ENCODE data around the gene PLXDC1. TPM values are rescaled to one million over a fixed set of nuclear protein-coding genes. Genes with fewer than 3 reads are reported as not detected.
"Not testable (repeated sequence)": the region's sequence is repeated elsewhere in the genome, so short reads cannot be mapped to it uniquely, and the experiment has no call there.

The PLXDC1 gene
- total RNA-seq, 1 donor from 2014 or later = 0.98 TPM

DNA sequence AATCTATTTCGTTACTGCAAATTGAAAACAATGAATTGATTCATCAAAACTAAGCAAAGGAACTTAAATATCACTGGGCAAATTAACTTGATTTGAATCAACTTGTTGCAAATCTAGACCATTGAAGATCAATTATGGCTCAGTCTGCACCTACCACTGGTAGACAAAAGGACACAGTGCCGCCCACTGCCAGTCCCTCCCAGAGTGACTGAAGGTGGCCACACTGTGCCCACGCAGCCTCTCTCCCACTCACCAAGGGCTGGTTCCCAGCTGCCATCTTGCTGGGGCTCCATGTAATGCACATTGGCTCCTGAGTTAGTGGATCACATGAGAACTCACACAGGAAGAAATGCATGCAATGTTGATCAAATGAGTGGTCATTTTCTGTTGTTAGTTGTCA, 78.1 kb downstream of the PLXDC1 start:
- intact Hi-C loops (cut with micrococcal nuclease) = no loop called here

DNA sequence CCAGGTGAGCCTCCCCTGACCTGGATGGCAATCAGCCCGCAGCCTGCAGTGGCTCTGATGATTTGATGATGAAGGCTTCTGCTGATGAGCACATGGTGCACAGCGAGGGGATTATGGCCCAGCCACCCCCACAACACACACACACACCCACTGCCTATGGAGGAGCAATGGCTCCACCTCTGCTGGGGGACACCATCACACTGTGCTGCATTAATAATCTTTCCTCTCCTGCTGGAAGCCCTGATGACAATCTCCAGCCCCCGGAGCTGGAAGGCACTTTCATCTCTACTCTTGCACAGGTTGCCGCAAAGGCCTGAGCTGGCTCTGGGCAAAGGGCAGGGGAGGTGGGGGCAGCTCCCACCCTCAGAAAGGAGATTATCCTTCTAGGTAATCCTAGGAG, 79.9 kb downstream of the PLXDC1 start:
- intact Hi-C loops (cut with micrococcal nuclease) = no loop called here

DNA sequence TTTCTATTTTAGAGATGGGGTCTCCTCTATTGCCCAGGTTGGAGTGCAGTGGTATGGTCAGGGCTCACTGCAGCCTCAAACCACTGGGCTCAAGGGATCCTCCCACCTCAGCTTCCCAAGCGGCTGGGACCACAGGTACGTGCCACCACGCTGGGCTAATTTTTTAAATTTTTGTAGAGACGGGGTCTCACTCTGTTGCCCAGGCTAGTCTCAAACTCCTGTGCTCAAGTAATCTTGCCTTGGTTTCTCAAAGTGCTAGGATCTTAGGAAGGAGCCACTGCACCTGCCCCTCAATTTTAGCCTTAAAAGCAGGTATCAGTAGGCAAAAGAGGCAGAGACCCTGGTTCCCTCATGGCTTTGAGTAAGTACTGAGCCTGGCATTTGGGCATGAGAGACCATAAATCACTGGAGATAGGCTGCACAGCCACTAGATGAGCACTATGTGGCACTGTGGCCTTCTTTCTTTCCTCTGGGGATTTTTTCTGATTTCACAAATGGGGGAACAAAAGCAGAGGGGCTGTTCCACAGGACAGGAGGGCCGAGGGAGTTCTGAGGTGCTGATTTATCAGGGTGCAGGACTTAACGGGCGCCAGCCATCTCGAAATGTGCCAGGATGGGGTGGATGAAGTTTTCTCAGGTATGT, 82.2 kb downstream of the PLXDC1 start:
- intact Hi-C loops (cut with micrococcal nuclease) = loop anchor here (1.0 kb wide), 1 partner anchor 83 kb away; no protein-coding TSS in a partner anchor

DNA sequence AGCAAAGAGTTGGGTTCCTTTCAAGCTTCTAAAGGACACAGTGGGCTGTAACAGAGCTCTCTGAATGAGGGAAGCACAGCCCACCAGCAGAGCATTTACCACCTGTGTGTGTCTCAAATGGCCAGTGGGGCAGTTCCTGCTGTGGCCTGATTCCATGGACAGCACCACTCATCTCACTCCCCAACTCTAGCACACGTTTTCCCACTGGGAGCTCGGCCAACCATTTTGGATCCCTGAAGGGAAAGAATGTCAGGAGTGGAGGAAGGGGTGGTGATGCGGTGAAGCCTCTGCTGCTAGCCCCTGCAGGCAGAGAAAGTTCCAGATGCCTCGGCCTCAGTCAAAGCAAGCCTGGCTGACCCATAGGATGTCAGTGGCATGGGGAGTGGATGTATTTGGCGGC, 86.6 kb downstream of the PLXDC1 start:
- intact Hi-C loops (cut with micrococcal nuclease) = no loop called here

DNA sequence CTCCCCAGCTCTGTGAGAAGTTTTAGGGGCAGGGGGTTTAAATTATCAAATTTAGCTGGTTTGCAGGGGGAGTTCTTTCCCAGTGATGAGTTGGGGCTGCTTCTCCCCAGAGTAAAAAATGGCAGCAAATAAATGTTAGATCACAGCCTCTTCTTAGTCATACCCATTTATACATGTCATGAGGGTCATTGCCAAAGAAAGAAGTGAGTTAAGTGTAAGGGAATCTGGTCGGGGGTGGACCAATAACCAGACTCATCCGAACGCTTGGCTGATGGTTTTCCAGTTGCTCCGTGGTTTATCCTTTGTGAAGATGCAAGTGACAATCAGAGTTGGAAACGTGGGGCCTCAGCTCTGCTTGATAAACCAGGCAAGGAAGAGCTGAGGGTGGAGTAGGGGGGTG, 87.1 kb downstream of the PLXDC1 start:
- intact Hi-C loops (cut with micrococcal nuclease) = no loop called here

DNA sequence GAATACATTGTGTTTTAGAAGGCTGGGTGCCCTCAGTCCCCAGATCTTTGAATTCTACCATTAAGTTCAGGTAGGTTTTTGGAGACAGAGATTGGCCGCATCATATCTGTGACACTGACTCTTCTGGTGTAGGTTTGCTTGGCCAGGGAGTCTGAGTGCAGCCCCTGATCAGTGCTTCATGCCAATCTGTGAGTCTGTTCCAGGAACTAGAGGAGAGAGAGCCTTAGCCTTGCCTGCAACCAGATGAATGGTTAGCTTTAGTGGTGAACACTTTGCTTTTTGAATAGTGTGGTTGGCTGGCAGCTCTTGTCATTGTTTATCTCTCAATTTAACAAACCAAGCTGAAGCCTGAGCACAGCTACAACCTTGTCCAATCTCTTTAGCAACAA, 87.8 kb downstream of the PLXDC1 start:
- intact Hi-C loops (cut with micrococcal nuclease) = no loop called here

DNA sequence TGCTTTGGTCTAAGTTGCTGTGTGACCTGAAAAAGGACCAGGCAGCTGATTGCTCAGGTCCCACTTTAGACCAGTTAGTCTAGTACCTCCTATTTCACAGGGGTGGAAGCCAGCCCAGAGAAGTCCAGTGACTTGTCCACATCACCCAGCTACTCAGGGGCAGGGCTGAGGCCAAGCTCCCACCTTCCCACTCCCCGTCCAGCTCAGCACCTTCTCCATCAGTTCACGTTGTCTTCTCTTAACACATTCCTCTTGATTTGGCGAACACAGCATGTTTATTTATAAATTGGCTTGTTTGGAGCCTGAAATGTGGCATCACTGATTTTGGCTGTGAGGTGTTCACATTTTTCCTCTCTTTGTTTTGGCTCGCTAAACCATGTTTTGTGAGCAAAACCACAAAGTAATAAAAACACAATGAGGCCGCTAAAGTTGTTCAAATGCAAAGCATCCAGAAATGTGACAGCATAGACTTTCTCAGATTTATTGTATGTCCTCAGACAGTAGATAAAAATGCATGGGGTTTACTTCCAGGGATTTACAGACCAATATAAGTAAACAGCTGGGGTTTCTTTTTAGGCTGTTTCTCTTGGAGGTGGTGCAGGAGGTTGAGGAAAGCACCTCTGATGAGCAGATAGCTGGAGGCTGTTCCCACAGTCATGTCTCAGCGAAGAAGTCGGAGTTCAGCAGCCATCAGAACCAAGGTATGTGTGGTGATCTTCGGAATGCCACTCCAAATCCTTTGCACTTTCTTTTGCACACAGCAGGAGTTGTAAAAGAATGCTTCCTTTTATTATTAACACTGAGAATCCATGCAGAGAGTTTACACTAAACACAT, 88.4 kb downstream of the PLXDC1 start:
- intact Hi-C loops (cut with micrococcal nuclease) = no loop called here

DNA sequence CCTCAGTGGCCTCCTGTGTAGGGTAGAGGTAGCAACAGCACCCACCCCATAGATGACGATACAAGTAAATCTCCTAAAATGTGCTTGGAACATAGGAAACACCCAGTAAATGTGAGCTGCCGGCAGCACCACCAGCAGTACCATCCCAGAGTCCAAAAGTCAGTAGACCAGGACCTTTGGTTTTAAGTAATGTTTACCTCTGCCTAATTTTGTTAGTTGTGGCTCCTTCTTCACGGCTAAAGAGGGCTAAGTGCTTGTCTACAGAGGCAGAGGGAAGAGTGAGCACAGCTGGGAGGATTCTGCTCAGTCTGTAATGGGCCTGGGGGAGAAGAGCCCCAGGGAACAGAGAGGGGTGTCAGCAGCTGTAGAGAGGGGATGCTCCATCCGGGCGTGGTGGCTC, 92.9 kb downstream of the PLXDC1 start:
- intact Hi-C loops (cut with micrococcal nuclease) = loop anchor here (10.0 kb wide), 1 partner anchor 204 kb away; the partner anchor contains the start of gene RPL23

DNA sequence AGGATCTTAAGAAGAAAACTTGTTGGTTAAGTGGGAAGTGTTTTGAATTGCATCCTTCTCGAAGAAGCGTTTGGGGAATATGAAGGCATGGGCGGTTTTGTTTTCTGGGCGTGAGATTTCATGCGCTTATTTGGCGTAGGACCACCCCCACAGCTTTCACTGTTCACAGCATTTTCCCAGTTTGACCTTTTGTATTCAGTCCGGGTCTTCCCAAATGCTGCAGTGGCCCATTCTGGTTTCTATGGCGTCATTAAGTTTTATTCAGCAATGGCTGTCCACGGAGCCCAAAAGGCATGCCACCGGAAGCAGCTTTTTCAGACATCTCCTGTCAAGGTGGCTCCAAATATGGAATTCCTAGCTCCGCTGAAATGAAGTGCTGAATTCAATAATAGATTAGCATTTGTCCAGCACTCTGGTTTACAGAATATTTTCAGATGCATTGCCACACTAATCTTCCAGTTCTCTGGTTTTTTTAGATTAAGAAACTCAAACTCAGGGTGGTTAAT, 93.7 kb downstream of the PLXDC1 start:
- intact Hi-C loops (cut with micrococcal nuclease) = loop anchor here (2.0 to 10.0 kb wide), 2 partner anchors 95 to 203 kb away; partner anchors contain the start of gene RPL23

DNA sequence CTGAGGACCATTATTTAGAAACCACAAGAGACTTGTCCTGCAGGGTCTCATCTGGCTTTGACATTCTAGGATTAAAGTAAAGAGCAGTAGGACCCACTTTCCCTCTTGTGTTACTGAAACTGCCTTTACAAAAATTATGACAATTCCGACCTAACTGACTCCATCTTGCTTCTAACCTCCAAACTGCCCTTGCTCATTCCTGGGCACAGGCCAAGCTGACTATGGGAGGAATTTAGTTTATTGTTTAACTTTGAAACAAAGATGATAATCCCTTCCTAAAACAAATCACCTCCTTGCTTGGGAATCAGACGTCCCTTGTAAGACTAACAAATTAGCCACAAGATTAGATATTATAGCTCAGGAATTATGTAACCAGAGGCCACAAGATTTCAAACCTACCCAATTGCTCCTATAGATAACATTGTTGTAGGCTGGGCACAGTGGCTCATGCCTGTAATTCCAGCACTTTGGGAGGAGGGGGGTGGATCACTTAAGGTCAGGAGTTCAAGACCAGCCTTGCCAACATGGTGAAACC, 97.3 kb downstream of the PLXDC1 start:
- intact Hi-C loops (cut with micrococcal nuclease) = loop anchor here (10.0 kb wide), 1 partner anchor 199 kb away; the partner anchor contains the start of gene RPL23

DNA sequence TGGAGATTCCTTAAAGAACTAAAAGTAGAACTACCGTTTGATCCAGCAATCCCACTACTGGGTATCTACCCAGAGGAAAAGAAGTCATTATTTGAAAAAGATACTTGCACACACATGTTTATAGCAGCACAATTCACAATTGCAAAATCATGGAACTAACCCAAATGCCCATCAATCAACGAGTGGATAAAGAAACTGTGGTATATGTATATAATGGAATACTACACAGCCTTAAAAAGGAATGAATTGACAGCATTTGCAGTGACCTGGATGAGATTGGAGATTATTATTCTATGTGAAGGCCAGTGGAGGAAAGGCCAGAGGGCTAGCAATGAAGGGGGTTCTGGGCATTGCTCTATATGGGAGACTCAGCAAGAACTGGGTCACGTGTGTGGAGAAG, 99.0 kb downstream of the PLXDC1 start:
- intact Hi-C loops (cut with micrococcal nuclease) = loop anchor here (10.0 kb wide), 1 partner anchor 198 kb away; the partner anchor contains the start of gene RPL23

DNA sequence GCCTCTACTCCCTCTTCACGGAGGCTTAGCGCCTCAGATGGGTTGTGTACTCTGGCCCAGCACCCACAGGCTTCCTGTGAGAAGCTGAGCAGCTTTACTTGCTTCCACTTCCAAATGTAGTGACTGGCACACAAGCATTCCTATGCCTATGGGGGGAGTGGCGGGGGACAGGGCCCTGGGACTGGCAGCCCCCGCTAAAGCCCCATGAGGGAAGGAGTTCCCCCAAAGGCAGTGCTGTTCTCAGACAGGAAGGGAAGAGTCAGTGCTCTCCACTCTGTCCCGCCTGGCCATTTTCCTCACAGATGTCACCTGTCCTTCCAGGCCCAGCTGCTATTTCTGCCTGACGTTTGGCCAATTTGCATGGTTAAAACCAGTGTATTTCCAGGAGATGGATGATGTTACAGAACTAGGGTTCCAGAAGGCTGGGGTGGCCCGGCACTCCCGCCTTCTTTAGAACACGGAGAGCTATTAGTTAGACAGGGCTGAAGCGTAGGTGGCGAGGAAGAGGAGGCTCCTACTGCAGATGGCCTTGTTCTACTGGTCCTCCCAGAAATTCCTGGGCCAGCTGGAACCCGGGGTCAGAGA, 100.3 kb downstream of the PLXDC1 start:
- intact Hi-C loops (cut with micrococcal nuclease) = loop anchor here (10.0 kb wide), 1 partner anchor 196 kb away; the partner anchor contains the start of gene RPL23

DNA sequence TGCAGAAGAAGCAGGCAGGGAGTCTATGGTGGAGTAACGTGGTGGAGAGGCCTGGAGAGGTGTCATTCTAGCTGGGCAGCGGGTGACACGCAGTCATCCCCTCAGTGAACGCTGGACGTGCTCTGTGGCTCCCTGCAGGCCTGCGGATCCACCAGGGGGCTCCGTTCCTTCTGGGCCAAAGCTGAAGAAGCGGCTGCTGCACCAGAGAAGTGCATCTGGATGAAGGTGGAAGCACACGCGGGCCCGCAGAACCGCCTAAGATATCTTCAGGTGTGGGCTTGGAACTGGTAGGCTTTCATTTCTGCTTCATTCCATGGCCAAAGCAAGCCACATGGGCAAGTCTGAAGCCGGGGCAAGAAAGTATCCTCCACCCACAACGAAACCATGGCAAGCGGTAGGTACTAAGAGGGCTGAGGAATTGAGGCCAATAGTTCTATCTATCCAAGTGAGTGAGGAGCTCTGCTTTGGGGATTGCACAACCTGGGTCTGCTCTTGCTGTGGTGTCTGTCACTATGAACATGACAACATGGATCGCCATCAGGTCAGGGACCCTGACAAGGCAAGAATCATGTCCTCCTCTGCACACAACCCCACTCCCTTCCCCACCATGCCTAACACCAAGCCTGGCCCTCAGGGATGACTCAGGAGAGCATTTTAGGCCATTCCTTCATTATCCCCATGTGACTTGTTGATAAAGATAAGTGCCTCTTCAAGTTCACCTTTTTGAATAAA, 105.3 kb downstream of the PLXDC1 start:
- intact Hi-C loops (cut with micrococcal nuclease) = no loop called here

DNA sequence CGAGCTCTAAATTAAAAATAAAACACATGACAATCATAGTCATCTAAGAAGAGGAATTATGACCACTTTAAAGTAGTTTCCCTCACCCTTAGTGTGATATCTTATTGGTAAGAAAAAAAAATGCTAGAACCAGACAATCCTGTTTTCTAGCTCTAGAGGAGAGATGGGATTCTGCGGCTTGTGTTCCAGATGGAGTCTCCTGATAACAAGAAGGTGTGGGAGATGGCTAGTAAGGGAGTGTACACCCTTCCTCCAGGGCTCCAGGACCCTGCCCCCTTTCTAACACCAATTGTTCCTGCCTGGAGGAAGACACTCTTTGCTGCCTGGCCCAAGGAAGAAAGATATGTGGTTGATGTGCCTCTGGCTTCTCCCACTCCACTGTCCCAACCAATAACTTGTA, 115.4 kb downstream of the PLXDC1 start:
- intact Hi-C loops (cut with micrococcal nuclease) = no loop called here

DNA sequence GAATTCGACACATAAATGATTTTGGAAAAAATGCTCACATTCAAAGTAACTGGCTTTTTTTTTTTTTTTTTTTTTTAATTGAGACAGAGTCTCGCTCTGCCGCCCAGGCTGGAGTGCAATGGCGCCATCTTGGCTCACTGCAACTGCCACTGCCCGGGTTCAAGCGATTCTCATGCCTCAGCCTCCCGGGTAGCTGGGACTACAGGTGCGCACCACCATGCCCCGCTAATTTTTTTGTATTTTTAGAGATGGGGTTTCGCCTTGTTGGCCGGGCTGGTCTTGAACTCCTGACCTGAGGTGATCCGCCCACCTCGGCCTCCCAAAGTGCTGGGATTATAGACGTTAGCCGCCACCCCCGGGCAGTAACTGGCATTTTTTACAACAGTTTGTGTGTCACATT, 115.9 kb downstream of the PLXDC1 start:
- intact Hi-C loops (cut with micrococcal nuclease) = not testable (repeated sequence)

DNA sequence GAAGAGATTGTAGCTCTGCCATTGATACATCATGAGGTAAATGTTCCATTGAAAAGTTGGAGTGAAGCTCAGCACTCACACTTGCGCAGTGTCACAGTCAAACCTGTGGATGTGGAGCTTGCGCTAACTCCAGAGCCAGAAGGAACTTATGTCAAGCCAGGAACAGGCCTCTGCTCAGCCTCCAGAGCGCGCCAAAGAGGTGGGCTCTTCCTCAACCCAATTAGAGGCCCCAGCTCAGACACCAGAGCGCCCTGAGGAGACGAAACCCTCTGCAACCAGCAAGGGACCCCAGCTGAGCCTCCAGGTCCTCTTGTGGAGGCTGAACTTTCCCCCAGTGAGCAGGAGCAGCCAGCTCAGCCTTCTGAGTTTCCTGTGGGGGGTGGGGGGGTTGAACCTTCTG, 122.7 kb downstream of the PLXDC1 start:
- intact Hi-C loops (cut with micrococcal nuclease) = no loop called here

DNA sequence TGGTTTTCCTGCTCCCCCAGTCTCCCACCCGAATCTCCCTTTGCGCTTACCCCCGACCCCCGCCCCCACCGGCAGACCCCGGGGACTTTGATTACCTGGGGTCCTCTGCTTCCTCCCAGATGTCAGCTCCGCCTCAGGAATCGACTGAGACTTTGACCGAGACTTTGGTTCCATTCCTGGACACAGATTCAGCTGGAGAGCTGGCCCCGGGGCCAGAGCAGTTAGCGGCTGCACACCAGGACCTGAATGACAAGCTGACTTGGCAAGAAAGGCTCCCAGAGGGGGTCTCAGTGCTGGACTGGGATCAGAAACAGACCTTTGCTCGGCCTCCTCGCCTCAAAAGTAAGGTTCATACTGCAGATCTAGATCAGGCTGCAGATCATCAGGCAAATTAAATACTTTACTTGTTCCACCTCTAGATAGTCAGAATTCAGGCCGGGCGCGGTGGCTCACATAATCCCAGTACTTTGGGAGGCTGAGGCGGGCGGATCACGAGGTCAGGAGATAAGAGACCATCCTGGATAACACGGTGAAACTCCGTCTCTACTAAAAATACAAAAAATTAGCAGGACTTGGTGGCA, 123.9 kb downstream of the PLXDC1 start:
- intact Hi-C loops (cut with micrococcal nuclease) = no loop called here

DNA sequence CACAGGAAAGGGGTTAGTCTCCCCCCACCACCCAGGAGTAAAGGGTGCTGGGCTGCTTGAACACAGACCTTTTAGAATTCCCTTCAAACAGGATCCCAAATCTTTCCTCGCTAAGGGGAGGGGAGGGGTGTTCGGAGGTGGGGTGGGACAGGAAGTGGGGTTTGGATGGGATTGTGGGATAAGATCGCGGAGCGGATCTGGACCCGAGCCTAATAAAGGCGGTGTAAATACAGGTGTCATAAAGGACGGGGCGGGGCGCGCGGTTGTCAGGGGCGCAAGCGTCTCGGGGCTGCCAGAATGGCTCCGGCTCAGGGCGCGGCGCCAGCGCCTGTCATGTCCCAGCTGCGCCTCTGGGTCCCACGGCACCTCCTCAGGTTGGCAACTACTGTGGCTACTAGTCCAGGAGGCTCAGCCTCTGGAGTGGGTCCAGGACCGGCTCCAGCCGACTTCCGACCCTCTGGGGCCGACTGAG, 124.4 kb downstream of the PLXDC1 start:
- intact Hi-C loops (cut with micrococcal nuclease) = no loop called here

DNA sequence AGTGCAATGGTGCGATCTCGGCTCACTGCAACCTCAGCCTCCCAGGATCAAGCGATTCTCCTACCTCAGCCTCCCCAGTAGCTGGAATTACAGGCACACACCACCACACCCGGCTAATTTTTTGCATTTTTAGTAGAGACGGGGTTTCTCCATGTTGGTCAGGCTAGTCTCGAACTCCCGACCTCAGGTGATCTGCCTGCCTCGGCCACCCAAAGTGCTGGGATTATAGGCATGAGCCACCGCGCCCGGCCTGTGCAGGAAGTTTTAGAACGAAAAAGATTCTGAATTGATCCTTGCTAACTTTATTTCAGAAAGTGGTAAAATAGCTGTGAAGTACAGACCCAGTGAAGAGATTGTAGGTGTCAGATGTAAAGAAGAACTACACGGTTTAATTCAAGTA, 125.1 kb downstream of the PLXDC1 start:
- intact Hi-C loops (cut with micrococcal nuclease) = not testable (repeated sequence)

DNA sequence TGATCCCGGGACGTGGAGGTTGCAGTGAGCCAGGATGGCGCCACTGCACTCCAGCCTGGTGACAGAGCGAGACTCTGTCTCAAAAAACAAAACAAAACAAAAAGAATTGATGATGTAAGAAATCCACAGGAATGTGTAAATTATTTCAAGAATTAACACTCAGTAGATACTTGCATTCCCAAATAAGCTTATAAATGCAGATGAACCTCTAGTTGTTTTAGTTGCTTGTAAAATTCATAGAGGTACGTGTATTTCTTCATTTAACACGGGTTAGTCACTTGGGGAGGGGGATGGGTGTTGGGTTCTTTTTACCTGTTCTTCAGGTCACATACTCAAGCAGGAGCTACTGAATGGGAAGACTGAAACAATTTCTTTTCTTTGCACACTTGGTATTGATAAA, 128.5 kb downstream of the PLXDC1 start:
- intact Hi-C loops (cut with micrococcal nuclease) = no loop called here
